Stimulated activated CD4-positive, alpha-beta T cell treated with anti-CD3 and anti-CD28 coated beads, Interleukin-15, amount 100 ng/mL, for 1 hour (primary cell): ENCODE data around the gene IFNL1.
A peak's percentile ranks its signal among the peaks of the same experiment; 100 is the strongest.
"Not testable (repeated sequence)": the region's sequence is repeated elsewhere in the genome, so short reads cannot be mapped to it uniquely, and the experiment has no call there.

Experiments used
- DNase-seq, 2 donors: peaks; one replicate each; pipeline ENCODE4 v3.0.0-alpha.2; 2020; ENCODE audit warnings: low read depth in 1 of 2, low spot score in 1 of 2

IFNL1 gene

DNA sequence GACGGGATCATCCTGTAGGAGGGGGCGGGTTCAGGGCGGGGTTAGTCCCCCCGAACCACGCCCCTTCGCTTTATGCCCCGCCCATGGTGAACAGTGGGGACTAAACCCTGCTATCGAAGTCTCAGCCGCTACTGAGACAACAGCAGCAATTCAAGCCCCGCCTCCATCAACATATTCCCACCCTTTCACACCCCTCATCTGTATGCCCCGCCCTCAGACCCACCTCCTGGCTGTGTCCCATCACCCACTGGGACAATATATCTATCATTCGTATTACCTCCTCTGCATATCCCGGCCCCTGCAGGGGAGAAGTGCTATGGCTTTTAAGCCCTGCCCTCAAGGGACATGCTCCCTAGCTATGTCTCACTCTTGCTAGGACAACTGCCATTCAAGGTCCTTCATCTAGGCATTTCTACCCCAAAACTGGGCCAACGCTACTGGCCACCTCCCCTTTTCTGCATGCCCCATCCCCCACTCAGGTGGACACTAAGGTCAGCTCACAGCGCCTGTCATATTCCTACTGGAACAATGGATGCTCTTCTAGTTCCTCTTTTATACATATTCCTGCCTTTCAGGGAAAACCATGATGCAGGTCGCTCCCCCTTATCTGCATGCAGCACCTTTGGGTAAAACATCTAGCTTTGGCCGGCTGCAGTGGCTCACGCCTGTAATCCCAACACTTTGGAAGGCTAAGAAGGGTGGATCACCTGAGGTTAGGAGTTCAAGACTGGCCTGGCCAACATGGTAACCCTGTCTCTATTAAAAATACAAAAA lies 12.5 kb downstream of the IFNL1 start:
- DNase-seq = no peak

DNA sequence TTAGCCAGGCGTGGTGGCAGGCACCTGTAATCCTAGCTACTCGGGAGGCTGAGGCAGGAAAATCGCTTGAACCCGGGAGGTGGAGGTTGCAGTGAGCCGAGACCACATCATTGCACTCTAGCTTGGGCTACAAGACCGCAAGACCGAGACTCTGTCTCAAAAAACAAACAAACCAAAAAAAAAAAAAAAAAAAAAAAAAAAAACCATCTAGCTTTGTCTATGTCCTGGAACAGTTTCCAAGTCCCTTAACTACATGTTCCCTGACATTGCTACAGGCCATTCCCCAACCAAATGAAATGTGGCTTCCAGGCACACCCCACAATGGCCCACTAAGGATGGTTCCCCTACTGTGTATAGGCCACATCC lies 13.1 kb downstream of the IFNL1 start:
- DNase-seq = not testable (repeated sequence)

DNA sequence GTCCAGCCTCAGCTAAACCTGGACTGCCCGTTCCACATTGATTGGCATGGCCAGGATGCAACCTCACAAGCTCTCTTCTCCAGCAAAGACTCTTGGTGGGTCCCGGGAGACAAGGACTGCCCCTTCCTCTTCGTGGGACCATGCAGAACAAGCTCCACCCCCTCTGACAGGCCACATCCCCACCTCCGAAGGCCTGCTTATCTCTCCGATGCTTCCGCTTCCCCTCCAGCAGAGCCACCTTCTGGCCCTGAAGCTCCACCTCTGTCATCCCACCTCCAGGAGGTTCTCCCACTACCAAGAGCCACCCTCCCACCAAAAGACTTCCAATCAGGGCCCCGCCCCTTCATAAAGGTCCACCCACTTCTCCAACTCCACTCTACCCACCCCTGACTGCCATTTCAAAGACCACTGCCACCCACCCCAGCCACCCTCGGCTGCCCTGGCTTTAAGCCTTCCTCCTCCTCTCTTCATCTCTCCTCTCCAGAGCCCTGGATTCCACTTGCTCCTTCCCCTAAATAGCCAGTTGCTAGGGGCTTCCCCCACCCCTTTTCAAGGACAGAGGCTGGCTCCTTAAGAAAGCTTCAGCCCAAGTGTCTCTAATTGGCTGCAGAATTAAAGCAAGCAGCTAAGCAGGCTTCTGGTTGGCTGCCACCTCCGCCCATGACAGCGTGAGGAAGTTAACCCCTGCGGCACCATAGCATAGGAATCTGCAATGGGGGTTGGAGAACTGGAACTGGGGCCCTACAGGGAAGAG lies 14.5 kb downstream of the IFNL1 start:
- no peak for DNase-seq

DNA sequence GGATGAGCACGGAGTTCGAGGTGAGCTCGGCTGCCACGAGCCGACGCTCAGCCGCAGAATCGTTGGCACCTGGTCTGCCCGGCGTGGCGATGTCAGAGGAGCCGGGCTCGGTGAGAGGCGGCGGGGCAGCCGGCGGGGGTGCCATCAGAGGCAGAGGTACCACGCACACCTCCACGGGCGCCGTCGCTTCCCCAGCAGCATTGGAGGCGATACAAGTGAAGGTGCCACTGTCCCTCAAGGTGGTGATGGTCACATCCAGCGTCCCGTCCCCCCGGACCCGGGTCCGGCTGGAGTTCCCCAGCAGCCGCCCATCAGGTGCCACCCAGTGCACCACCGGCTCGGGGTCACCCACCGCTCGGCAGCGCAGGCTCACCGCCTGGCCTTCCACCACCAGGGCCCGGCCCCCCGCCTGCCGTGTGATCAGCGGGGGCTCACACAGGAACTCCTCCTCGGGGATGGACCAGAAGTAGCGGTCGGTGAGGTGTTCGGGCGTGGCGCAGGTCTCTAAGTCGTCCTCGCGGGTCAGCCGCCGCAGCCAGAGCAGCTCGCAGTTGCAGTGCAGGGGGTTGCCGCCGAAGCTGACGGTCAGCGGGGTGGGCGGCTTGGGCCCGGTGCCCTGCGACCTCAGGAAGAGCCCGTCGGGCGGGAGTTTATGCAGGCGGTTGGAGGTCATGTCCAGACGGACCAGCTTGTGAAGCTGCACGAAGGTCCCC lies 18.0 kb downstream of the IFNL1 start:
- DNase-seq = no peak

DNA sequence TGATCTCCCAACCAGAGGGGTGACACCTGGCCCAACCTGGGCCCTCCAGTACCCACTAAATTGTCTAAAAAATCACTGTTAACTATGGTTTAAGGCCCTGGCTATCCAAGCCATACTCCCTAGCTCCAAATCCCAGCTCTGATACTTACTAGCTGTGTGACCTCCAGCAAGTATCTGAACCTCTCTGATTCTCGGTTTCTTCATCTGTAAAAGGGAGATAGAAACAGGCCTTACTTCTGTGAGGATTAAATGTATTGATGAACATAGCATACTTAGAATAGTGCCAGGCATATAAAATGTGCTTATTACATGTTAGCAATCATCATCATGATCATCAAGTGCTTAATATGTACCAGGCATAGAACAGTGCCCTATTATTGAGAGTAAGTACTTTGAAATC lies 19.7 kb downstream of the IFNL1 start:
- DNase-seq = no peak

DNA sequence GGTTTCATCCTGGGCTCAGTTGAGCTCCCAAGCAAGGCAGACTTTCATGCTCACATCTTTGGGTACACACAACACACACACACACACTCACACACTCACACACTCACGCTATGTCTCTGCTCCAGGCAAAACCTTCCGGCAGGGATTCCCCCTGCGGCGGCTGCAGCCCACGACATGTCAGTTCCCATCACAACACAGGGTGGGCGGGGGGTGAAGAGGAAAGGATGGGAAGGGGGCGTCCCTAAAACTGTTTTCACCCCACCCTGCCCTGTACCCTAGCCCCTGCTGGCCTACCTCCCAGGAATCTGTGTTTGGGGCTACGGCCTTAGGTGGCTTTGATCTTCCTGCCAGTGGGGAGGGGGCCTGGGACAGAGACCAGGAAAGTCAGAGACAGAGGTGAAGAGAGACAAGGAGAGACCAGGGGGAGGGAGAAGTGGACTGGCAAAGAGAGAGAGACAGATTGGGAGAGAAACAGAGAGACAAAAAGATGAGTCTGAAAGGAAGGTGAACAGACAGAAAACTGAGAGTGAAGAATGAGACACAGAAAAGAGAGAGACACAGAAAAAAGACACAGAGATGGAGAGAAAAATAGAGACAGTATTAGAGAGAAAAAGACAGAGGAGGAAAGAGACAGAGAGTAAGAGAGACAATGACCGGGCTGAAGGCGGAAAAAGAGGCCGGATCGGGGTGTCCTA lies 20.6 kb downstream of the IFNL1 start:
- no peak for DNase-seq

DNA sequence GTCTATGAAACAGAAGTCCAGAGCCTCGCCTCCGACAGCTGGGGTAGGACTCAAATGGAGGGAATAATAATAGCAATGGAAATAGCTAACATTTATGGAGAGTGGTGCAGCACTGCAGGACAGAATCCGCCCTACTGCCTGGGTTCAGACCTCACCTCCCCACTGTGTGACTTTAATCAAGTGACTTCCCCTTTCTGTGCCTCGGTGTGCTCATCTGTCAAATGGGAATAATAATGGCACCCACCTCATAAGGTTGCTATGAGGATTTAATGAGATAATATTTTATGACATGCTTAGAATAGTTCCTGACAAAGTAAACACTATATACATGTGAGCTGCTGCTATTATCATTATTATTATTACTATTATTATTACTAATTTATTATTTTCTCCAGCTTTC lies 21.3 kb downstream of the IFNL1 start:
- DNase-seq = no peak

DNA sequence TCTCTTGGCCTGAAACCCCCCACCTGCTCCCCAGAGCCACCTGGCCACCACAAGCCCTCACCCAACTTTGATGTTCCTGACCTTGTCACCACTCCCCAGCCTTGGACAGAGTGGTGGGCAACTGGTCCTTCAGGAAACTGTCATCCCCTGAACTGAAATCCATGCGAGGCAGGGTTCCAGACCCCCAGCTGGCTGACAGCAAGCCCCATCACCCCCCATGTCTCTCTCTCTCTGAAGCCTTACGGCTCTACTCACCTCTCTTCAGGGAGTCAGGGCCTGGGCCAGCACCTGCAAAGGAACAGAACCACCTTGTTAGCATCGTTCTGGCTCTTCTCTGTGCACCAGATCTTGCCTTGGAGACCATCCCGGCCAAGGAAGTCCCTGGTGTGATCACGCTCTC lies 21.9 kb downstream of the IFNL1 start:
- DNase-seq = no peak

DNA sequence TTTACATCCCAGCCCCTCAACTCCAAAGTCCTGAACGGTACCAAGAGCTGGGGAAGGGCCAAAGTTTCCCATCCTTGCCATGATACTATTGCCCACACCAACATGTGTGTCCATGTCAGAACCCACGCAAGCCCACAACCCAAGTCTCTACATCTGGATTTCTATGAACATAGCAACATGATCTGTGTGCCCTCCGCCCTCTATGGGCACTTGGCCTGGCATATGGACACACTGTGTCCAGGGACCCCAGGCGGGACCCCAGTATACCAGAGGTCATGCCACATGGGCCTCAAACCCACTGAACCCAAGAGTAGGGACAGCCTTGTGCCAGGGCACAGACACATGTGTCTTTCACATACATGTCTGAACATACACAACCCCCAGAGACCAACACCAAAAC lies 22.5 kb downstream of the IFNL1 start:
- no peak for DNase-seq

DNA sequence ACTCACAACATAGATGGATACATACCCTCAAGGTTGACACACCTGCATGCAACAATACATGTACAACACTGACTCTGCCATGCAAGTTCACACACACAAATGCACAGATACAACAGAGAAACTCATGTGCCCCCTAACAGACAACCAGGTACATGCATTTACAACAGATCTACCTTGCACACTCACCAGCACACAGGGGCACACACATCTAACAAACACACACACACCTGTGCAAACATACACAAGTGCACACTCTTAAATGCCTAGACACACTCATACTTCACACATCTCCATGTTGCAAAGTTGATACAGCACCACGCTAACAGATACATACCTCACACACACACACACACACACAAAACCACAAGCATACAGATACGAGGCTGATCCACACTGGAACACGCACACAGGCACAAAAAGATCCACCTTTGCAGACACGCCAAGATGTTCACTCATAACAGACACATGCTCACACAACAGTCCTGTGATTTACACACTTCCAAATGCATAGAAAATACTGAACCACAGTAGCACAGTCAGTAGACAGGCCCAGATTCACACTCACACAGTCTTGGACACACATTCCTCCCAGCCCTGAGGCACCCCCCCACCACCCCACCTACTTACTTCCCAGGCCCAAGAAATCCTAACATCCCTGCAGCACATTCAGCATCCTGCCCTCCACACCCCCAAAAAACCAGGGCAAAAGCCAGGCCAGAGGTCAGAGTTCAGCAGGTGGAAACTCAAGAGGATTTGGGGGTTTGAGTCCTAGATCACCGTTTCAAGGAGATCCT lies 23.1 kb downstream of the IFNL1 start:
- DNase-seq = no peak

DNA sequence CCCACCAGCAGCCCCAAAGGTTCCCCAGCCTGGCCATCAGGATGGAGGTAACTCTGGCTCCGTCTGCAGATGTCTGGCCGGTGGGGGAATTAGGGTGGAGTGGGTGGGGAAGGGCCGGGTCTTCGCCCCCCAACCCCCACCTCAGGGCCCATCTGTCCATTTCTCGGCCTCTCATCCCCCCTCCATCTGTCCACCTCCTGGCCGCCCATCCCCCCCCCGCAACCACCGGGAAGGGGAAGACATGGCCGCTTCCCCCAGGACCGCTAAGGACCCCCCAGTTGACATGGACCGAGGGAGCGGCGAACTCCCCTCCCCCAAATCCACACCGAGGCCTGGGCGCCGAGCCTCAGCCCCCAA lies 23.7 kb downstream of the IFNL1 start:
- no peak for DNase-seq

DNA sequence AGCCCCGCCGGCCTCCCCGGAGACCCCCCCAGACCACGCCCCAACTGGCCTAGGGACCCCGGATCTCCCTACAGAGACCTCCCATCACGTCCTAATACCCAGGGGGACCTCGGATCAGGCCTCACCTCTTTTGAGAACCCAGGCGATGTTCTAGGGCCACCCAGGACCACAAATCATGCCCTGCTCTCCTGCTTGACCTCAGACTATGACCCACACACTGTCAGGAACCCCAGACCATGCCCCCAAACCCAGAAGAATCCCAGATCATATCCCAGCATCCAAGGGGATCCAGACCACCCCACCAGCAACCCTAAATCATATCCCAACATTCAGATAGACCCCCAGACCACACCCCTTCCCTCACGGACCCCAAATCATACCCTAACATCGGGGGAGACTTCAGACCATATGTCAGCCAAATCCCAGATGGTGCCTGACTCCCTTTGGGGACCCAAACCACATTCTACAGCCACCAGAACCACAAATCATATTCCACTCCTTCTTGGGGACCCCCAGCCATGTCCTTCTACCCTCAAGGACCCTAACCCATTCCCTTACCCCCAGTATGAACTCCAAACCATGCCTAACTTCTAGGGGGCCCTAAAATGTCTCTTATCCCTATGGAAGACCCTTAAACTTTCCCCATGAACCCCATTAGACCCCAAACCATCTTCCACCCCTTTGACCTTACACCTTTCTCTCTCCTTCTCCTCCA lies 25.1 kb downstream of the IFNL1 start:
- DNase-seq = no peak

DNA sequence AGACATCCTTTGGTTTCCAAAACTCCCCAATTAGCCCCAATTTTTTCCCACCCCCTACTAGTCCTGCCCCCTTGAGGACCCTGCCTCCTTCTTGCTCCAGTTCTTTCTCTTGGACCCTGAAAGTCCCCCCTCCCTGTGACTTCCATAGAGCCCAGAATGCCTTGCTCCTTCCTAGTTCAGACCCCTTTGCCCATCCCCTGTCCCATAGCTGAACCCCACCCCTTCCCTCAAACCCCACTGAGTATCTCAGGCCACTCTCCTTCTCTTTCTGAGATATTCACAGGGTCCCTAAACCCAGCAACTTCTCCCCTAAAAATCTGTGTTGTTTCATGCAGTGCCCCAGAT lies 25.6 kb downstream of the IFNL1 start:
- DNase-seq = no peak

DNA sequence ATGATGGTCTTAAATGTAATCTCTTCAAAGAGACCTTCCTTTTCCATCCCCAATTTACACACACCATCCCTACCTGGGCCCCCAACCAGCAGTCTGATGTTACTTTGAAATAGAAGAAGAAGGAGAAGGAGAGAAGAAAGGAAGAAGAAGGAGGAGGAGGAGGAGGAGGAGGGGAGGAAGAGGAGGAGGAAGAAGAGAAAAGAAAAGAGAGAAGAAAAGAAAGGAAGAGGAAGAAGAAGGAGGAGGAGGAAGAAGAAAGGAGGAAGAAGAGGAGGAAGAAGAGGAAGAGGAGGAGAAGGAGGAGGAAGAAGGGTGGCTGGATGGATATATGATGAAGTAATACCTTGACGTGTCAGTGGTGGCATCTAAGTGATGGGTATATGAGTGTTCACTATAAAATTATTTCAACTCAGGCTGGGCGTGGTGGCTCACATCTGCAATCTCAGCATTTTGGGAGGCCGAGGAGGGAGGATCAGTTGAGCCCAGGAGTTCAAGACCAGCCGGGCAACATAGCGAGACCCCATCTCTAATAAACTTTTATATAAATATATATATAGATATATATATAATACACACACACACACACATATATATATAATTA lies 28.1 kb downstream of the IFNL1 start:
- DNase-seq = no peak

DNA sequence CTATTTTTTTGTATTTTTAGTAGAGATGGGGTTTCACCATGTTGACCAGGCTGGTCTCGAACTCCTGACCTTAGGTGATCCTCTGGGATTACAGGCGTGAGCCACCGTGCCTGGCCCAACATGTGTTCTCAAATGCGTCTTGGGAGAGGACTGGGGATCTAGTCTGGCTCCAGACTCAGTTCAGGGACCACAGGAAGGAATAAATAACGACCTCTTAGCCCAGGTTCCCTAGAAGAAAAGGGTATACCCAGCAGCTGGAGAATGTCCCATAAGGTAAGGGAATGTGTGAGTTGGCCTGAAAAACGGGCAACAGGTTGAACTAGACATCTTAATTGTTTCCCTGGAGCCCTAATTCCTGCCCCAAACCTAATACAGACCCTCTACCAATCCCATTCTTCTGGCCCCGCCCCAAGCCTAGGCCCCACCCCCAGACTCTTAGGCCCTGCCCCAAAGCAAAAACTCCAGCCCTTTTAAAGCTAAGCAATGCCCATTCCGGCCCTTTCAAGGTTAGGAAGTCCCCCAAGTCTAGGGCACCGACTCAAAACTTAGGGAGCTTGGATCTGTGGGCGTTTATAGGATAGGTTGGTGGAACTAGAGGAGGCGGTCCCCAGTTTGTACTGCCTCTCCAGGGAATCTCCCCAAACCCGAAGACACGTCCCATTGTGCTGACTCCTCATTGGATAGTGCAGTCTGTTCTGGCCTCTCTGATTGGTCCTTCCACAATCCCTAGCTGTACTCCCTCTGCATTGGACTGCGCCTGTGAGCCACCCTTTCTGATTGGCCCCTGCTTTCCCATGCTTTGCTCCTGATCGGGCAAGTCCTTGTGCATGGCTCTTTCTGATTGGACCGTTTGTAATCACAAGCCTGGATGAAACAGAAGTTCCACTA lies 29.8 kb downstream of the IFNL1 start:
- DNase-seq = no peak

DNA sequence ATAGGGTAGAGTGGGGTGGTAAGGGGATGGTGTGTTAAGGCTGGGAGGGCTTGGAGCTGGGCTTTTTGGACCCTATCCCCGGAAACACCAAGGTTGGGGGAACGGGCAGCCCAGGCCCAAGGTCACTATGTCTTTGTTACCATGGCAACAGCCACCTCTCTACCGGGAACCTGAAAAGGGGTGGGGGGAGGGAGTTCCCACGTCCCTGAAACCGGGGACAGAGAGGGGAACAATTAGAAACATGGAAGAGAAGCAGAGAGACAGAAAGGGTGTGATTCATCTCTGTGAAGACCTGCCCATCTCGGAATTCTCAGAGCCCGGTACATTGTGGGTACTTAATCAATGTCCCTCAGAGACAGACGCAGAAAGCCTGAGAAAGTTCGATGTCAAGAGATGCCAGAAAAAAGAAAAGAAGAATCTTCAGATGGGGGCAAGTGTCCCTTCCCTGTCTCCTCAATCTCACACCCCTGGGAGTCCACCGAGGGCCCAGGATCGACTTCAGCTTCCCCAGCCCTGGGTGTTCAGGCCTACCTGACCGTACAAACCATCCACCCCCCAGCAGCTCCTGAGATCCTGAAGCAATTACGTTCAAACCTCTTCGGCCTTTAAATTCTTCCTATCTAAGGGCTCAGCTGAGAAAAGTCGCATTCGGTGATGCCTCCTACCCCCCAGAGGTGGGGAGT lies 31.3 kb downstream of the IFNL1 start:
- DNase-seq = no peak

DNA sequence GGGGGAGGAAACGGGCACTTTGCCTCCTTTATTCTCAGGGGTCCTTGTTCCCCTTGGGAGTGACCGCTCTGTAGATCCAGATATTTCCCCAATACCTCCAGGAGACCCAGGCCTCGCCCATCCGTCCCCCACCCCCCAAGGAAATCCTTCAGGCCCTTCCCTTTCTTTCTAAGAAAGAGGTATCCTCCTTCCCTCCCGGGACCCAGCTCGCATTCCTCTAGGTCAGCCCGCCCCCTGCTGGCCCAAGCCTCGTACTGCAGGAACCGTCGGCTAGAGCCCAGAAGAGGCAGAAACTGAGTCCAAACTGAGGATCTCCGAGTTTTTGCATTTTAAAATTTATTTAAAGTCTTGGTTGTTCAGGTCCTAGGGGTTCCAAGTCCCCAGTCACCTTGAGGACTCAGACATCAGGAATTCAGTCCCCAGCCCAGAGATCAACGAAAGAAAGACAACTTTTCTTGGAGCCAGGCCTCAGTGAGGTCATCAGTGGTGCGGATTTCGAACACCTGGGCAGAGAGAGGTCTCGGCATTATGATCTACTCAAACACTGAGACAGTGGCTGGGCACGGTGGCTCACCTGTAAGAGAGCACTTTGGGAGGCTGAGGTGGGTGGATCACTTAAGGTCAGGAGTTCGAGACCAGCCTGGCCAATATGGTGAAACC lies 32.0 kb downstream of the IFNL1 start:
- DNase-seq = peak; percentile 67 to 79

DNA sequence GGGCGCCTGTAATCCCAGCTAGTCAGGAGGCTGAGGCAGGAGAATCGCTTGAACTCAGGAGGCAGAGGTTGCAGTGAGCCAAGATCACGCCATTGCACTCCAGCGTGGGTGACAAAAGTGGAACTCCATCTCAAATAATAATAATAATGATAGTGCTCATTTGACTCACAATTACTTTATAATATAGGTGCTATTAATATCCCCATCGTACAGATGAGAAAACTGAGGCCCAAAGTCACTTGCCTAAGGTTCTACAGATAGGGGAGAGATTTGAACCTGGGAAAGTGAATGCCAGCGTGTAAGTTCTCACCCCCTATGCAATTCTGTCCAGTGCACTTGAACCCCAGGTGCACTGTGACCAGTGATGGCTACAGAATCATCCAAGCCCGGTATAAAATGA lies 33.7 kb downstream of the IFNL1 start:
- no peak for DNase-seq
